HG02870 (cell line): Measurements from ENCODE around the gene MMAB.

Source experiments
- ATAC-seq: cut with Tn5 transposase; IDR thresholded peaks from one replicate; pipeline ENCODE4 v1.9.1; 2021; ENCODE audit warnings: mild to moderate bottlenecking, moderate library complexity; ENCODE audit not compliant: unreplicated experiment

The MMAB gene

GRCh38 chr12:109573029-109573913, at the start of gene MMAB, which contains the start of gene MVK:
Gene MMAB (minus strand): TSS chr12:109573504. CDS start chr12:109573480, 24 bp downstream.
Gene MVK (plus strand): TSS chr12:109573794. CDS start chr12:109574823, 1,029 bp downstream.
- peak; percentile 94 for ATAC-seq

- ATAC-seq, result no peak
Measured at GRCh38 chr12:109621901-109622364, 48.6 kb upstream of the MMAB start.

GRCh38 chr12:109621211-109621694, 47.9 kb upstream of the MMAB start:
- ATAC-seq, result no peak

GRCh38 chr12:109619002-109619604, 45.8 kb upstream of the MMAB start:
- no peak for ATAC-seq

GRCh38 chr12:109618082-109618481, 44.8 kb upstream of the MMAB start:
- ATAC-seq, result no peak

GRCh38 chr12:109617491-109617890, 44.2 kb upstream of the MMAB start:
- ATAC-seq, result no peak

GRCh38 chr12:109615556-109616229, 42.4 kb upstream of the MMAB start:
- no peak for ATAC-seq

GRCh38 chr12:109613649-109614455, 40.5 kb upstream of the MMAB start:
- ATAC-seq, result no peak

- no peak for ATAC-seq
Measured at GRCh38 chr12:109612975-109613502, 39.7 kb upstream of the MMAB start.

- no peak for ATAC-seq
Measured at GRCh38 chr12:109612003-109612402, 38.7 kb upstream of the MMAB start.

GRCh38 chr12:109611223-109611622, 37.9 kb upstream of the MMAB start:
- ATAC-seq, result no peak

GRCh38 chr12:109610523-109610922, 37.2 kb upstream of the MMAB start:
- no peak for ATAC-seq

- no peak for ATAC-seq
Measured at GRCh38 chr12:109609342-109609741, 36.0 kb upstream of the MMAB start.

GRCh38 chr12:109608793-109609192, 35.5 kb upstream of the MMAB start:
- ATAC-seq, result no peak

GRCh38 chr12:109608270-109608669, 35.0 kb upstream of the MMAB start:
- ATAC-seq, result no peak

- no peak for ATAC-seq
Measured at GRCh38 chr12:109607618-109608017, 34.3 kb upstream of the MMAB start.

- ATAC-seq, result no peak
Measured at GRCh38 chr12:109606320-109607028, 33.2 kb upstream of the MMAB start.

- ATAC-seq, result no peak
Measured at GRCh38 chr12:109605599-109606228, 32.4 kb upstream of the MMAB start.

- ATAC-seq, result no peak
Measured at GRCh38 chr12:109605016-109605415, 31.7 kb upstream of the MMAB start.
